Spleen (tissue), 3 donors: ENCODE data around the gene PHYKPL.

Source experiments
- POLR2A ChIP-seq, 3 donors: fragments of 450-650 bp; IDR thresholded peaks; one replicate each; pipeline ENCODE4 v1.5.1; 2017; ENCODE audit warnings: antibody characterized with exemption in 3 of 3, mild to moderate bottlenecking in 1 of 3
- POLR2AphosphoS5 ChIP-seq, 3 donors: sonication (generic); formaldehyde crosslinking; IDR thresholded peaks; one replicate each; pipeline ENCODE4 v1.5.1; 2017; ENCODE audit warnings: antibody characterized with exemption in 3 of 3

DNA sequence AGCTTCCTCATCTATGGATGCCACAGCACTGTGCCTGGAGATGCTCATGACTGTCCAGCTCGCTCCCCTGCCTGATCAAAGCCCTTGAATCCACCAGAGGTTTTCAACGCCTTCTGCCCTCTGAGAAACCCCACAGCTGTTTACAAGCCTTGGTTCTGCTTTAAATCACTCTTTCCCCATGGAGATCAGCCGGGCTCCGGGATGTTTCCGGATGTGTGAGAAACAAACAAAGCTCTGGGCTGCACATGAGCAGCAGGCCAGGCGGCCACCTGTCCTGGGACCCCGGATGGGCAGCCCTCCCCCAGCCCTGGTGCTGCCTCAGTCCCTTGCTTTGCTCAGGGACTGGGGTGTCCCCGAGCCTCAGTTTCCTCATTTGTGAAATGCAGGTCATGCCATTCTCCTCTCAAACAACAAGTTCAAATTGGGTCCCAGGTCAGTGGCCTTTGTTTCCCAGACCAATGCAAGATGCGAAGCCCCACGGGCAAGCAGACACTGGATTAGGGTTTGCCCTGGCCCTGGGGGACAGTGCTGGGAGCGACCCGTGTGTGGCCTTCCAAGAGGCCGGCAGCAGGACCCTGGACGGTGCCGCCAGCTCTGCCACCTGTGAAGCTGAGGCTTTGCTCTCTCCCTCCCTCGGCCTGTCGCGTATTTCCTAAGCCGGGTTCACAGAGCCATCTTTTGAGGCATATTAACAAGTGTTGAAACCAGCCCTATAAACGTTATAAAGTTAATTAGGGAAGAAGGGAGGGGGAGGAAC lies 42.4 kb upstream of the PHYKPL start:
- TF ChIP-seq POLR2A (IDR thresholded peaks at IDR 0.05), result no peak
- no peak for TF ChIP-seq POLR2AphosphoS5 (IDR thresholded peaks at IDR 0.05)
